Osteoblast (primary cell): ENCODE measurements around the gene ACER1. TPM values are rescaled to one million over a fixed set of nuclear protein-coding genes. Genes with fewer than 3 reads are reported as not detected.

Experiments
- DNase-seq: peaks from one replicate; pipeline ENCODE4 v3.0.0; 2011; ENCODE audit warnings: low spot score, mixed read lengths; ENCODE audit not compliant: insufficient read length; ENCODE audit errors: missing footprints
- H2AFZ ChIP-seq: 2 replicates; pipeline ENCODE4 v1.6.0; 2011; ENCODE audit warnings: mild to moderate bottlenecking, low read length
- H3K27ac ChIP-seq: 2 replicates; pipeline ENCODE4 v1.5.1; 2011; ENCODE audit warnings: mild to moderate bottlenecking, low read depth, low read length, moderate library complexity
- H3K27me3 ChIP-seq: 2 replicates; pipeline ENCODE4 v1.6.0; 2012; ENCODE audit warnings: mild to moderate bottlenecking, control low read depth, inconsistent platforms, low read length, moderate library complexity; ENCODE audit not compliant: insufficient read depth
- H3K36me3 ChIP-seq: 2 replicates; pipeline ENCODE4 v1.5.1; 2011; ENCODE audit warnings: mild to moderate bottlenecking, low read length, control low read depth, moderate library complexity; ENCODE audit not compliant: insufficient read depth
- H3K4me1 ChIP-seq: 2 replicates; pipeline ENCODE4 v1.5.1; 2011; ENCODE audit warnings: mild to moderate bottlenecking, low read length, control low read depth, moderate library complexity; ENCODE audit not compliant: insufficient read depth
- H3K4me2 ChIP-seq: 2 replicates; pipeline ENCODE4 v1.6.0; 2011; ENCODE audit warnings: mild to moderate bottlenecking, low read length; ENCODE audit not compliant: insufficient read depth
- H3K4me3 ChIP-seq: fragments of 200-600 bp; sonication (generic); 3 replicates; pipeline ENCODE4 v1.5.1; 2012; ENCODE audit warnings: mild to moderate bottlenecking, low read length, inconsistent platforms; ENCODE audit not compliant: insufficient read depth
- H3K79me2 ChIP-seq: 2 replicates; pipeline ENCODE4 v1.6.0; 2012; ENCODE audit warnings: mild to moderate bottlenecking, low read length, control low read depth, inconsistent platforms; ENCODE audit not compliant: insufficient read depth
- H3K9me3 ChIP-seq: 2 replicates; pipeline ENCODE4 v1.5.1; 2011; ENCODE audit warnings: low read depth, low read length, control low read depth
- H4K20me1 ChIP-seq: 2 replicates; pipeline ENCODE4 v1.6.0; 2012; ENCODE audit warnings: mild to moderate bottlenecking, low read length, control low read depth; ENCODE audit not compliant: insufficient read depth
- CTCF ChIP-seq: IDR thresholded peaks from 2 replicates; pipeline ENCODE4 v1.5.1; 2011; ENCODE audit warnings: mild to moderate bottlenecking, low read depth, low read length, moderate library complexity; ENCODE audit errors: extremely low read depth
- total RNA-seq: library from RNA; depleted of rRNA; stranded (reverse); fragments of >200 nt; gene quantifications from 2 replicates; pipeline ENCODE4 v1.2.3, GENCODE V29; 2012

The ACER1 gene
- total RNA-seq, 1 donor = under 0.01 TPM

GRCh38 chr19:6343462-6343861 is 10.1 kb upstream of the ACER1 start:
- H3K9me3 ChIP-seq = no peaks in the 10 kb centered on the region
- no peak overlapping the region for H3K4me2 ChIP-seq
- H3K4me1 ChIP-seq = no peaks in the 10 kb centered on the region
- DNase-seq = no peak
- H3K79me2 ChIP-seq = no peaks in the 10 kb centered on the region
- TF ChIP-seq CTCF = no peak
- no peak overlapping the region for H3K4me3 ChIP-seq
- no peak overlapping the region for H2AFZ ChIP-seq
- H4K20me1 ChIP-seq = no peaks in the 10 kb centered on the region
- H3K36me3 ChIP-seq = no peaks in the 10 kb centered on the region
- H3K27ac ChIP-seq = no peak overlapping the region
- H3K27me3 ChIP-seq = no peaks in the 10 kb centered on the region

- H3K27ac ChIP-seq = no peak overlapping the region
- no peak overlapping the region for H3K4me3 ChIP-seq
- no peaks in the 10 kb centered on the region for H4K20me1 ChIP-seq
- no peaks in the 10 kb centered on the region for H3K27me3 ChIP-seq
- H3K4me1 ChIP-seq = no peaks in the 10 kb centered on the region
- no peak for TF ChIP-seq CTCF
- no peak overlapping the region for H3K4me2 ChIP-seq
- no peak for DNase-seq
- no peak overlapping the region for H2AFZ ChIP-seq
- no peaks in the 10 kb centered on the region for H3K9me3 ChIP-seq
- no peaks in the 10 kb centered on the region for H3K36me3 ChIP-seq
- no peaks in the 10 kb centered on the region for H3K79me2 ChIP-seq
Measured at GRCh38 chr19:6340493-6341201, 7.2 kb upstream of the ACER1 start.

GRCh38 chr19:6334490-6335285 is 1.3 kb upstream of the ACER1 start:
- no peaks in the 10 kb centered on the region for H3K9me3 ChIP-seq
- no peaks in the 10 kb centered on the region for H3K27me3 ChIP-seq
- no peak for DNase-seq
- H3K4me2 ChIP-seq = no peak overlapping the region
- no peak overlapping the region for H2AFZ ChIP-seq
- H3K36me3 ChIP-seq = no peaks in the 10 kb centered on the region
- H3K4me3 ChIP-seq = no peak overlapping the region
- no peak overlapping the region for H3K27ac ChIP-seq
- H4K20me1 ChIP-seq = no peaks in the 10 kb centered on the region
- no peak for TF ChIP-seq CTCF
- no peaks in the 10 kb centered on the region for H3K4me1 ChIP-seq
- no peaks in the 10 kb centered on the region for H3K79me2 ChIP-seq

- no peaks in the 10 kb centered on the region for H3K36me3 ChIP-seq
- no peaks in the 10 kb centered on the region for H4K20me1 ChIP-seq
- H3K79me2 ChIP-seq = no peaks in the 10 kb centered on the region
- no peaks in the 10 kb centered on the region for H3K4me1 ChIP-seq
- no peak for DNase-seq
- no peak for TF ChIP-seq CTCF
- H3K9me3 ChIP-seq = no peaks in the 10 kb centered on the region
- no peak overlapping the region for H2AFZ ChIP-seq
- H3K4me2 ChIP-seq = no peak overlapping the region
- H3K27ac ChIP-seq = no peak overlapping the region
- no peaks in the 10 kb centered on the region for H3K27me3 ChIP-seq
- no peak overlapping the region for H3K4me3 ChIP-seq
Measured at GRCh38 chr19:6326815-6327214, 6.6 kb downstream of the ACER1 start.
